GM19438 (cell line): ENCODE measurements around the gene KCNMA1.

Source experiments
- ATAC-seq: cut with Tn5 transposase; IDR thresholded peaks from one replicate; pipeline ENCODE4 v1.9.1; 2021; ENCODE audit warnings: low read depth; ENCODE audit not compliant: unreplicated experiment

The KCNMA1 gene

GRCh38 chr10:77237120-77237519, 400.5 kb downstream of the KCNMA1 start:
- ATAC-seq = no peak

- no peak for ATAC-seq
Measured at GRCh38 chr10:77236700-77237099, 400.9 kb downstream of the KCNMA1 start.

- no peak for ATAC-seq
Measured at GRCh38 chr10:77236029-77236428, 401.6 kb downstream of the KCNMA1 start.

GRCh38 chr10:77234599-77234998, 403.0 kb downstream of the KCNMA1 start:
- no peak for ATAC-seq

GRCh38 chr10:77233466-77233865, 404.1 kb downstream of the KCNMA1 start:
- no peak for ATAC-seq

GRCh38 chr10:77231884-77232610, 405.6 kb downstream of the KCNMA1 start:
- no peak for ATAC-seq

- ATAC-seq = no peak
Measured at GRCh38 chr10:77231375-77231774, 406.2 kb downstream of the KCNMA1 start.

- no peak for ATAC-seq
Measured at GRCh38 chr10:77230194-77230593, 407.4 kb downstream of the KCNMA1 start.

- ATAC-seq = no peak
Measured at GRCh38 chr10:77229704-77230103, 407.9 kb downstream of the KCNMA1 start.

- ATAC-seq = no peak
Measured at GRCh38 chr10:77228559-77228958, 409.0 kb downstream of the KCNMA1 start.

GRCh38 chr10:77226853-77227565, 410.6 kb downstream of the KCNMA1 start:
- no peak for ATAC-seq

- no peak for ATAC-seq
Measured at GRCh38 chr10:77226452-77226851, 411.2 kb downstream of the KCNMA1 start.

- no peak for ATAC-seq
Measured at GRCh38 chr10:77226020-77226419, 411.6 kb downstream of the KCNMA1 start.

- no peak for ATAC-seq
Measured at GRCh38 chr10:77223526-77224460, 413.8 kb downstream of the KCNMA1 start.

GRCh38 chr10:77220150-77220549, 417.5 kb downstream of the KCNMA1 start:
- ATAC-seq = no peak

GRCh38 chr10:77219046-77219445, 418.6 kb downstream of the KCNMA1 start:
- no peak for ATAC-seq

- no peak for ATAC-seq
Measured at GRCh38 chr10:77214799-77215198, 422.8 kb downstream of the KCNMA1 start.

- no peak for ATAC-seq
Measured at GRCh38 chr10:77212632-77213031, 425.0 kb downstream of the KCNMA1 start.

GRCh38 chr10:77210645-77211044, 427.0 kb downstream of the KCNMA1 start:
- no peak for ATAC-seq

- no peak for ATAC-seq
Measured at GRCh38 chr10:77208684-77209256, 428.8 kb downstream of the KCNMA1 start.

GRCh38 chr10:77207828-77208185, 429.8 kb downstream of the KCNMA1 start:
- ATAC-seq = no peak
